ENCODE results near the gene PSMA1.
"Not testable (repeated sequence)": the region's sequence is repeated elsewhere in the genome, so short reads cannot be mapped to it uniquely, and the experiment has no call there.

PSMA1 gene

GRCh38 chr11:14519917-14520746, at the start of gene PSMA1:
Gene PSMA1 (minus strand): TSS chr11:14520386. CDS start chr11:14520299, 87 bp downstream.
- DNase-seq (ENCODE audit: low spot score): peak; percentile 97

DNA sequence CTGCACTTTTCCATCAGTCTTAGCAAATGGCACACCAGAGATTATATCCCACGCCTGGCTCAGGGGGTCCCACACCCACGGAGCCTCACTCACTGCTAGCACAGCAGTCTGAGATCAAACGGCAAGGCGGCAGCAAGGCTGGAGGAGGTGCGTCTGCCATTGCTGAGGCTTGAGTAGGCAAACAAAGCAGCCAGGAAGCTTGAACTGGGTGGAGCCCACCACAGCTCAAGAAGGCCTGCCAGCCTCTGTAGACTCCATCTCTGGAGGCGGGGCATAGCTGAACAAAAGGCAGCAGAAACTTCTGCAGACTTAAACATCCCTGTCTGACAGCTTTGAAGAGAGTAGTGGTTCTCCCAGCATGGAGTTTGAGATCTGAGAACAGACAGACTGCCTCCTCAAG, 49.3 kb upstream of the PSMA1 start:
- DNase-seq (ENCODE audit: low spot score): not testable (repeated sequence)

GRCh38 chr11:14567064-14567651, 47.0 kb upstream of the PSMA1 start:
- DNase-seq (ENCODE audit: low spot score): no peak

- no peak for DNase-seq (ENCODE audit: low spot score)
Observed at GRCh38 chr11:14566331-14567063, 46.3 kb upstream of the PSMA1 start.

- DNase-seq (ENCODE audit: low spot score): no peak
Observed at GRCh38 chr11:14565845-14566244, 45.7 kb upstream of the PSMA1 start.

GRCh38 chr11:14555818-14556217, 35.6 kb upstream of the PSMA1 start:
- DNase-seq (ENCODE audit: low spot score): no peak

- peak; percentile 30 for DNase-seq (ENCODE audit: low spot score)
Observed at GRCh38 chr11:14554959-14555358, 34.8 kb upstream of the PSMA1 start.

- no peak for DNase-seq (ENCODE audit: low spot score)
Observed at GRCh38 chr11:14552089-14552488, 31.9 kb upstream of the PSMA1 start.

GRCh38 chr11:14551380-14551779, 31.2 kb upstream of the PSMA1 start:
- no peak for DNase-seq (ENCODE audit: low spot score)

GRCh38 chr11:14549891-14550290, 29.7 kb upstream of the PSMA1 start:
- no peak for DNase-seq (ENCODE audit: low spot score)

GRCh38 chr11:14547440-14547839, 27.3 kb upstream of the PSMA1 start:
- no peak for DNase-seq (ENCODE audit: low spot score)

- no peak for DNase-seq (ENCODE audit: low spot score)
Observed at GRCh38 chr11:14546672-14547071, 26.5 kb upstream of the PSMA1 start.

GRCh38 chr11:14544611-14545010, 24.4 kb upstream of the PSMA1 start:
- no peak for DNase-seq (ENCODE audit: low spot score)

DNA sequence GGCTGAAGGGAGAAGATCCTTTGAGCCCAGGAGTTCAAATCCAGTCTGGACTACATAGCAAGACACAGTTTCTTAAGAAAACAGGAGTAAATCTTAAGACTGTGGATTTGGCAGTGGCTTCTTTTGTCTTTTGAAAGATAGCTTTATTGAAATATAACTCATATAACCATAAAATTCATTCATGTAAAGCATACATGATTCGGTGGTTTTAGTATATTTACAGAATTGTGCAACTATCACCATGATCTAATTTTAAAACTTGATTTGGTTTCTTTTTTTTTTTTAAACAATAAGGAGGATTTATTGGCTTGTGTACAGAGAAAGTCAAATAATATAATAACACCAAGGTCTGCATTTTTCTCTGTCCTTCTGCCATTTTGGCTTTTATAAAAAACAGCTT, 23.1 kb upstream of the PSMA1 start:
- no peak for DNase-seq (ENCODE audit: low spot score)

DNA sequence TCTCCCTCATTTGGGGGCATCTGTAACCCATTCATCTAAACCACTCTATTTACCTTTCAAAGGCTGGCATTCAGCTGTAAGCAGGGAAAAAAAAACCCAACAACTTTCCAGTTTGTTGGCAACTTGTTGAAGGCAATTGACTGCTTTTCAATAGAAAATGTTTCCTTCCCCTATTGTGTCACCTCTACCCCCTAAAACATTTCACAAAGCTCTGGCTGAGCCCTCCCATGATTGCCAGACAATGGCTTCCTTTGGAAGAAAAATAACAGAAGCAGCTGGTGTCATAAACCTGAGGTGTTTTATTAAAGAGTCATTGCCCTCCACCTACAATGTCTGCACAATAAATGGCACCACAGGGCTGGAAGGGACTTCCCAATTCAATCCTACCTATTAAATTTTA, 22.1 kb upstream of the PSMA1 start:
- DNase-seq (ENCODE audit: low spot score): no peak

GRCh38 chr11:14541192-14541947, 21.2 kb upstream of the PSMA1 start:
- DNase-seq (ENCODE audit: low spot score): no peak

DNA sequence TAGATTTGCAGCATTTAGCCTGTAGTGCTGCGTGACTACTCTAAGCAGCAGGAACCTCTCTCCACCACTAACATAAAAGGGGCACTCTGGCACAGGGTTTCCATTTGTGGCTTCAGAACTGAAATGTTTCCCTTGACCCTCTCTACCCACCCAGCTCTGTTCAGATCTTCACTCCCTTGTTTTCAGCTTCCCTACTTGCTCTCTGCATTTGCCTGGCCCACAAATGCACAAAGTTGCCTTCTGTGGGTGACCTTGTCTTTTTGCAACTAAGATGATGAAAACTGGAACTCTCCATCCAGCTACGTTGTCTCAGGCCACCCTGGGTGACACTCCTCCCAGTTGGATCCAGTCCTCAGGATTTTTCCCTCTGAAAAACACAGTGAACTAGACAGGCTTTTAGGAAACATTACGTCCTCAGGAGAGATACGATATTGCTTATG, 19.8 kb upstream of the PSMA1 start:
- no peak for DNase-seq (ENCODE audit: low spot score)

DNA sequence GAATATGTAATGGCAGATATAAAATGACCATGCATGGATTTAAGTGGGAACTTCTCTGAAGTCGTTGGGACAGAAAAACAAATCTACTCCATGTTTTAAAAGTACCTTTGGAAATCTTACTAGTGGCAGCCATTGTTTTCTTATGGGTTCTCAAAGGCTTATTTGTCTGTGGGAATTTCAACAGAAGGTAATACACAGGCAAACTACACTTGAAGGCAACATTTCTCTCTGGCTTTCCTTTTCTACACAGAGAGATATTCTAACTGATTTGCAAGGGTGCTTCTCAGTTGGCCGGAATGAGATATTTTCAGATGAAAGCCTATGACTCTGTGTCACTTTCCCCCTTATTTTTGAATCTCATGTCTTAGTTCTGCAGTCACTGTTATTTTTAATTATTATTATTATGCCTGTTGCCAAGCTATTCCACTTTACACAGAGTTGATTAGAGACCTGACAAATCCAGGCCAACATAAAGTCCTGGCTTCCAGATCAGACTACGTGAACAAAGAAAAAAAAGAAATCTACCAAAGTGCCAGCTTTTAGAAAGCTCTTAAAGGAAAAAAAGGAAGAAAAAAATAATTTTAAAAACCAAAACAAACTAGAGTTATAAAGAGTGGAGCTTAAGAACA, 18.9 kb upstream of the PSMA1 start:
- no peak for DNase-seq (ENCODE audit: low spot score)

GRCh38 chr11:14538271-14538925, 18.2 kb upstream of the PSMA1 start:
- DNase-seq (ENCODE audit: low spot score): no peak

DNA sequence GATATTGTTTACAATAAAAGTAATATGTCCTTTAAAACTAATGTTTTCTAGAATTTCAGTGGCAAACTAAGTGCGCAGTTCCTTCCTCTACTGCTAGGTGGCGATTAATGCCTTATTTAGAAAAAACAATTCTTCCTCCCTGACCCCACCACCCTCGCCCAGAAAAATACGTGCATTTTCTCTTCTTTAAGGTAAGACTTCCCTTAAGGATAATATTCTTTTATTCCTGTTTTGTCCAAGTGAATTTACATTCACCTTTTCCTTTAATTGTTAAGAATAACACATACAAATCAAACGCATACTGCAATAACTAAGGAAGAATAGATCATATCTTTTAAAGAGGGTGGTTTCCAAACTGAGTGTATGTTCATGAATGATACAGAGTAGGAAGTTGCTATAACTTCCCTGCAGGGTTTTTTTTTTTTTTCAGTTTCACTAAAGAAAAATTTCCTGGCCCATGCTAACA, 17.0 kb upstream of the PSMA1 start:
- DNase-seq (ENCODE audit: low spot score): peak; percentile 75

DNA sequence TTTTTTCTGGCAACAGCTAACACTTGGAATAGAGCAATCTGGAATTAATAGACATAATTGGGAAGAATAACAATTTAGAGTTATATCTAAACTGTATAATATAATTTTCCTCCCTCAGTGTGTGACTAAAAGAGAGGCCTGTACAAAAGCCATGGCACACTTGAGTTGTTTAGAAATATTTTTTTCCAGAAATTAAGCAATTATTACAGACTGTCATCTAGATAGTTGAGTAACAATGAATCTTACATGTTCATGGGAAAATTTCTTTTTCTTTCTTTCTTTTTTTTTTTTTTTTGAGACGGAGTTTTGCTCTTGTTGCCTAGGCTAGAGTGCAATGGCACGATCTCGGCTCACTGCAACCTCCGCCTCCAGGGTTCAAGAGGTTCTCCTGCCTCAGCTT, 15.0 kb upstream of the PSMA1 start:
- not testable (repeated sequence) for DNase-seq (ENCODE audit: low spot score)
